NCI-H2227 (cell line): Measurements from ENCODE around the gene DYSF.

Experiments used
- DNase-seq: peaks from one replicate; lab custom pipeline; 2025; ENCODE audit not compliant: unreplicated experiment; lab: John Stamatoyannopoulos, UW

Gene DYSF

DNA sequence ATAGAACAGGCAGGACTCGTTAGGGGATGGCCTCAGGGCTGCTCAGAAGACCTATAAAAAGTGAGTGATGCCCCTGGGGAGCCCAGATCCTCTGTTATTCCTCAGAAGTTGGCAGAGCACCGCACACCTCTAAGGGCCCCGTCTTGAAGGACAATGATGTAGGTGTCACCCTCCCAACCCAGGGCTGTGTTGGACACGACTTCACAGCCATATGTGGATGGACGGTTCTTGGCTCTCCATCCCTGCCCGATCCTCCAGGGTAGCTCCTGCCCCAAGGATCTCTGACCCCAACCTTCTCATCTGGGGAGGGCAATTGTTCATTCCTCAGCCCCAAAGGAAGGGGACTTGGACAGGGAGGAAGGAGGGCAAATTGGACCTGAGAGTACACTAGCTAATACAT, 246.1 kb downstream of the DYSF start:
- DNase-seq, result no peak

DNA sequence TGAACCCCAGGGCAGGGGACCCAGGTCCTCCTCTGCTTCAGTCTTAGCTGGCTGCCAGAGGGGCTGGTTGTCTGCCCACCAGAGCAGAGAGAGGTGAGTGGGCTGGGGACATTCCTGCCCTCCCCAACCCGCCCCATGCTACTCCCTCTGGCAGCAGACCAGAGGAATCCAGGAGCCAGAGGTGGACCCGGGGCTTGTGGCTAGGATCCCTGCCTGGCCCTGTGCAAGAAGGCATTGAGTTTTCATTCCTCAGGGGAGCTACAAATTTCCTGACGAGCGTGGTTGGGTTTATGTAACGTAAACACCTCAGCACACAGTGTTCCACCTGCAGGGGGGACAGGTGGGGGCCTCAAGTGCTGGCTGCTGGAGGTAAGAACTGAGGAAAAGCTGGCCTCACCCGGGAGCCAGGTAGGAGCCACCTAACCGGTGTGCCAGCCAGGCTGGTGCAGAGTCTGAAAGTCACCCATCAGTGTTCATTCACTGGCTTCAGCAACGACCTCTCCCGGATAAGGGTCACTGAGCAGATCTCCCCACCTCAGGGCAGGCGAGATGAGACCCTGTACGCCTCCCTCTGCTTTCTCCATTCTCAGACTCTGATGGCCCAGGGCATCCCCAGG, 246.8 kb downstream of the DYSF start:
- DNase-seq, result no peak

DNA sequence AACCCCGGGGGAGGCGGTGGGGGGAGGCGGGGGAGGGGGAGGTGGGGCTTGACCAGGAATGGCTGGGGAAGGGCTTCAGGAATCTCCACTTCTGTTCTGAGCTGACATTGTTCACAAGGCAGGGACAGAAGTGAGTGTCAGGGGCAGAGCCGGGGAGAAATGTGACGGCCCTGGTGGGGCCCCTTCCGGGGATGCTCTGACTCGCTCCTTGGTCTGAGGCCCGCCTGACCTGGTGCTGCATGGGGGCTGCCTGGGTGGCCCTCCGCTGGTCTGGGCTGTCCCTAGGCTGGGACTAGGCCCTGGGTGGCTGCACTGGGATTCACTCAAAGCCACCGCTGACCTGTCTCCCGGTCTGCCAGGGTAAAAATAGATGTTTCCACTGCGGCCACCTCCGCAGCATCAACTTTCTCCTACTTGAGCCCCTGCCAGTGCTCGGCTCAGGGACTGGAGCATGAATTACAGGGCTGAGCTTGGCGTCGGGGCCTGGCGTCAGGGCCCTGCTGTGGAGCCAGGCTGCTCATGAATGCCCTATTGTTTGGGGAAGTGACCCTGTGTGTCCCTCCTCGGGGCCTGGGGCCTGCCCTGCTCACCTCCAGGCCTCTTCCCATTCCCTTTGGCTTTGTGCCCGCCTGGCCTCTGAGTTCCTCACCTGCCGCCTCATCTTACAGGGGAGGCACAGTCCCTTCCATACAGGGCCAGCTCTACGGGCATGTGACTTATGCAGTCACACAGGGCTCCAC, 247.5 kb downstream of the DYSF start:
- DNase-seq, result no peak

DNA sequence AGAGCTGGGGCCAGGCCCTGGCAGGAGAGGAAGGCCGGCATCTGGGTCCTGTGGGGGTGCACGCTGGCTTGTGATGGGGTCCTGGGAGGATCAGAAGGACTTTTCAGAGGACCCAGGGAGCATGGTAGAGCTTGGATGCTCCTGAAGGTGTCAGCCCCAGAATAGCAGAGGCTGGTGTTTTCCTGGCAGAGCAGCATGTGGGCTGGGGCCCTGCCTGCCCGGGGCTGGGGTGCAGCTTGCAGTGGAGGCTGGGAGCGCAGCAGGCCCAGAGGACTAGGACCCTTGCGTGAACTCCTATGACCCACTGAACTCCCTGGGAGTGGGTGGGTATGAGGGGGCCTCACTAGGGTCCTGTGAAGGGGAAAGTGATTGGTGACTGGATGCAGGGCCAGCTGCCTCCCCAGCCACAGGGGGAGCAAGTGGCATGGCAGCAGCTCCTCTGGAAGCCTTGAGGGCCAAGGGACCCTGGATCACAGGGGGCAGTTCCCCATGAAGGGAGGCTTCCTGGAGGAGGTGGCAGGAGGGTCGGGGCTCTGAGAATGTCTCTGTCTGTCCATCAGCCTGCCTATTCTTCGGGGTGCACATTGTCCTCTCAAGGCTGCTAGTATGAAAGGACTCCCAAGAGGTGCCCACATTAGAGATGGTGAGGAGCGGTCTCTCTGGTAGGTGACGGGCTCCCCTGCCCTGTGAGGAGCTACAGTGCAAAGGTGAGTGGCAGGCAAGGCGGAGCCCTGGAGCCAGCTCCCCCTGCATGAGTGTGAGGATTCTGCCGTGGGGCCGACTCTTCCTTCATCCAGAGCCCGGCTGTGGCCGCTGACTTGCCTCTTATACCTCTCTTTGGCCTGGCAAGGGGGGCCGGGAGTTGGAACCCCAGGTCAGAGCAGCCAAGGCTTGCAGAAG, 249.0 kb downstream of the DYSF start:
- no peak for DNase-seq

DNA sequence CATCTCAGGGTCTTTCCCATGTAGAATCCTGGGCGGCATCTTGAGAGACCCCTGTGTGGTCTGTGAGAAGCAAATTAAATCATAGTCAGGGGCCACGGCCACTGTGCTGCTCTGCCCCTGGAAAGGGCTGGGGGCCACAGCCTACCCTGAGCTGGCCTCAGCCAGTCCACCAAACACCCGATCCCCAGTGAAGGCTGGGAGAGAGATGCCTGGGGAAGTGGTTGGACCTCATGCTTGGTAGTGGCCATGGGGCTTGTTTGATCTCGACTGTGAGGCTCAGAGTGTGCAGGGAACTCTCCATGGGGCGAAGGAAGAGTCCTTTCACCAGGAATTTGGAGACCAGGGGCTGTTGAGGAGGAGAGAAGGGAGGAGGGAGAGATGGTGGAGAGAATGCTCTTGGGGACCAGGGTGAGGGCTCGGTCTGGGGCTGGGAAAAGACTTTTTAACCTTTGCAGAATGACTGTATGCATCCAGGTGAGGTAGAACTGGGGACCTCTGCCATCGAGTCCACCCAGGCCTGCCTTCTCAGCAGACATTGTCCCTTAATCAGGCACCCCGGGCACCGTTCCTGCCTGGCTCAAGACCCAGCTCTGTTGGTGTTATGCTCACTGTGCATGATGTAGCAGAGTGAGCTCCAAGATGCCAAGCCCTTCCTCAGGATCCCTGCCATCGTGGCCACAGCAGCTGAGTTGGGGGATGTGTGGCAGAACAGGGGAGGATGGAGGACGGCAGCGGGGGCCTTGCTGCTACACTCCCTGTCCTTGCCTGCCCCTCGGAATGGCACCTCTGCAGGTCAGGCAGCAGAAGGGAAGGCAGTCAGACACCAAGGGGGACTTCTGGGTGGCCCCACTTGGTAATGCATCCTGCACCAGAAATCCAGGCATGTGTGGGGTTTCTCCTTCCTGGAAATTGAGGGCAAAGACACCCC, 249.9 kb downstream of the DYSF start:
- no peak for DNase-seq

DNA sequence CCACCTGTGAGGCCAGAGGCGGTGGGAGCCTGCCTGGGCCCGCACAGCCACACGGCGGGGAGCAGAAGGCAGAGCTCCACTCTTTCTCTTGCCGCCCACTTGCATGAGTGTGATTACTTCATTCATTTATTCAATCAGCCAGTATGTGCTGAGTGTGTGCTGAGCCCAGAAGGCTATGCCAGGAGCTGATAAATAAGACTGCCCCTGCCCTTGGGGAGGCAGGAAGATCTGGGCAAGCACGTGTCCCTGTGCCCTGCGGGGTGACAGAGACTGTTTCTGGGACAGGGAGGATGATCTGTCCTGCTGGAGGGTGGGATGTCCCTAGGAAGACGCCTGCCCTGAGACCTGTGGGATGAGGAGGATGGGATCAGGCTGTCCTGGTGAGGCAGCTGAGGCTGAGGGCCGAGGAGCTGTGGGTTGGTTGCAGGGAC, 250.8 kb downstream of the DYSF start:
- no peak for DNase-seq

DNA sequence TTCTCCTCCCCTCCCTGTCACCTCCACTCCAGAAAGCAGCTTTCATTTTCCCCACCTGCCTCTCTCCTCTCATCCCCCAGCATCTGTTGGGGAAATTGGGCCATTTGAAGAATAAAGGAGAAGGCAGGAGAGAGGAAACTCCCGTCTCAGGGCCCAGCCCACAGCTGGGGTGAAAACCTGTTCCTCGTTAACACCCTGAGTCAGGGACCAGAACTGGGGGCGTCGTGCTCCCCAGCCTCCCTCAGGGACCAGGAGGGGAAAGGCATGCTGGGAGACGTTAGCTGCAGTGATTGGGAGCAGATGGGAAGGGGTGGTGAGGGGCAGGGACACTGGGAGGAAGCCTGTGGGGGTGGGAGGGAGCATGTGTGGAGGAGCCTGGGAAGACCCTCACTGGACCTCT, 251.3 kb downstream of the DYSF start:
- DNase-seq, result no peak

DNA sequence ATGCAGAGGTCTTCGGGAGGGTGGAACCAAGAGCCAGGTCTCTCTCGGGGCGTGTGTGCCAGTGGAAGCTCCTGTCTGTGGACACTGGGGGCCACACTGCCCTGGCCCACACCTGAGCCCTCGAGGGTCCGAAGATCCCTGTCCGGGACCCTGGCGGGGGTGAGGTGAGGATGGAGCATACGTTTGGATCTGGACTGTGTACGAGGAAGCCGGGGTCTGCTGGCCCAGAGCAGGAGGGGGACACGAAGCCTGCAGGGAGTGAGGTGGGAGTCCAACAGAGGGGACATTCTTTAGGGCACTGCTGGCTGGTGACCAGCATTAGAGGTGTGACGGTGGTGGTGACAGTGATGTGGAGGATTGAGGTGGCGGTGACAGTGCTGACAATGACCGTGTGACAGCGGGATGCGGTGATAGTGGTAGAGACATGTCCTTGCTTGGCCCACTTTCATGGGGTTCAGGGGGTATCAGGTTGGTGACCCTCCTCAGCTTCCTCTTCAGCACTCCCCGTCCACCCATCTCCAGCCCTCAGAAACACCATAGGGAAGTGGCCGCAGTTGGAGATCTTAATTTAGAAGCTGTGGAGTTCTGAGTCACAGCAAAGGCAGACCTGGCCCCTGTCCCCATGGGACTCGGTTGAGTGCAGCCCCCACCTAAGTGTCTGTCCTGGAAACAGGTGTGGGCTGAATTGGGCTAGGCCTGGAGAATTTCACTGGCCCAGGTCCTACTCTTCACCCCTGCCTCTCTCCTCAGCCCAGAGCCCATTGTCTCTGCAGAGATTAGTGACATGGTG, 252.0 kb downstream of the DYSF start:
- no peak for DNase-seq

DNA sequence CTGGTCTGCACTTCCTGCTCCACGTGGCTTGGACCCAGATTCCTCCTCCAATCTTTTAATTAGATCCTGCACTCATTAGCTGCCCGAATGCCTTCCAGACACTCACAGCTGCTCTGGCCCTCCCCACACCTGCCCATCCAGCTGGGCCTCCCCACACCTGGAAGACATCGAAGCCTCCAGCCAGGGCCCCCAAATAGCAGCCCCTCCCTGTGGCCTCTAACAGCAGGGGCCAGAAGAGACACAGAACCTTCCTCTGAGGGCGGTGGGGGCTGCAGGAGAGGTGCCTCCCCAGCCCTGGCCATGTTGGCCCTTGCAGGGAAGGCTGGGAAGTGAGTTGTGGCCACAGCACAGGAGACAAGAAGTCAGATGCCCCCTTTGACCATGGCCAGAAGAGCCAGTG, 252.8 kb downstream of the DYSF start:
- no peak for DNase-seq

DNA sequence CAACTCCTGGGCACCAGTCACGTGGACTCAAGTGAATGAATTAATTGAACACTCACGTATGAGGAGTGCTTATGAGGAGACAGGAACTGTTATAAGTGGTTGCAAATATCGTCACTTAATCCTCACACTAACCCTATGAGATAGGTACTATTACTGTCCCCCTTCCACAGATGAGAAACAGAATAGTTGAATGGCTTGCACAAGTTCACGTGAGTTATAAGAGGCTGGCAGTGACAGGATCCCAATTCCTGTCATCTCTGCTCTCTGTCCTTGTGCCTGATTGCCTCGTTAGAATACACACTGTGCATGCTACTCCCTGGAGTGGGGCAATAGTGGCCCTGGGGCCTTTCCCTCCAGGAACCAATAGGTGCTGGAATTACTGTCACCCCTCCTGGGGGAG, 253.5 kb downstream of the DYSF start:
- no peak for DNase-seq

DNA sequence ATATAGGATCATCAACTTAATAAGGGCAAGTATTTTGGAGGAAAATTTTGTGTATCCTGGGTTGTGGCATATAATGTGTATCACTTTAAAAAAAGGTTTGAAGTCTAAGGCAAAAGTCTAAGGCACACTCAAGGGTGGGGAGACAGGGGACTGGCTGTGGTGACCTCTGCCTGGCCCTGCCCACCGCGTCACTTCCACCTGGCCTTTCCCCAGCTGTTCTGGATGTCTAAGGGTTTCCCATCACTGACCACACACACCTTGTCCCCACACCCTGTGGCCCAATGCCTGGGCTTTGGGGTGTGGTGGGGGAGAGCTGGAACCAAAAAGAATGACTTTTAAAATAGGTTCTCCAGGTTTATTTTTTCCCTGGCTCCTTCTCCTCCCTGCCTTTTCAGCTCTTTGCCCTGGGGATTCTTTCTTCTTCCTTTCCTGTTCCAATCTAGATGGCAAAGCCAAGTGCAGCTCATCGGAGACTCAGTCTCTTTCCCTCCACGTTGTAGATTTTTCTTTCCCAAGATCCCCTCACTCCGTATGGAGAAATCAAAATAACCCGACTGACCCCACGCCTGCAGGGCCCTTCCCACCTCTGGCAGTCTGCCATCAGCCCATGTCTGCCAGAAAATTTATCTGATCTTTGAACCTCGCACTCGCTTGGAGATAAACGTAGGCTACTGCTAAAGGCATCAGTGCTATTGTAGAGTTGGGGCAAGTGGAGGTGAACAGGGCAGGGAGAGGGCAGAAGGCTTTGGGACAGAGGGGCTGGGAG, 257.2 kb downstream of the DYSF start:
- DNase-seq, result peak; percentile 58

DNA sequence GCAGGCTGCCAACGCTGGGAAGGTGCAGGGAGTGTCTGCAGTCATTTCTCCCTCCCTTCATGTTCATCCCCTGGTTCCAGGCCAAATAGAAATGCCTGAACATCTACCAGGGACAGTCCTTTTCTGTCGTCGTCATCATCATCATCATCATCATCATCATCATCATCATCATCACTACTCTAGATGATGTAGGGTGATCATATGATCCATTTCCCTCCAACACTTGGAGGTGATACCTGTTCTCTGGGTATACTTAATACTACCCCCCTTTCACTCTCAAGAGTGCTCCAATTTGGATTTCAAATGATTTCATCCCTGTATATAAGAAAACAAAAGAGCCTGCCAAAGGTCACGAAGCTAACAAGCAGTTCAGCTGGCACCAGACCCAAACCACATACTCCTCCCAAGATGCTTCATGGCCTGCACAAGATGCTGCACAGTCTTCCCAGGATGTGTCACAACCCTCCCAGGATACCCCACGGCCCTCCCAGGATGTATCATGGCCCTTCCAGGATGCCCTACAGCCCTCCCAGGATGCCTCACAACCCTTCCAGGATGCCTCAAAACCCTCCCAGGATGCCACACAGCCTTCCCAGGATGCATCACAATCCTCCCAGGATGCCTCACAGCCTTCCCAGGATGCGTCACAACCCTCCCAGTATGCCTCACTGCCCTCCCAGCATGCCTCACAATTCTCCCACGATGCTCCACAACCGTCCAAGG, 257.9 kb downstream of the DYSF start:
- no peak for DNase-seq

DNA sequence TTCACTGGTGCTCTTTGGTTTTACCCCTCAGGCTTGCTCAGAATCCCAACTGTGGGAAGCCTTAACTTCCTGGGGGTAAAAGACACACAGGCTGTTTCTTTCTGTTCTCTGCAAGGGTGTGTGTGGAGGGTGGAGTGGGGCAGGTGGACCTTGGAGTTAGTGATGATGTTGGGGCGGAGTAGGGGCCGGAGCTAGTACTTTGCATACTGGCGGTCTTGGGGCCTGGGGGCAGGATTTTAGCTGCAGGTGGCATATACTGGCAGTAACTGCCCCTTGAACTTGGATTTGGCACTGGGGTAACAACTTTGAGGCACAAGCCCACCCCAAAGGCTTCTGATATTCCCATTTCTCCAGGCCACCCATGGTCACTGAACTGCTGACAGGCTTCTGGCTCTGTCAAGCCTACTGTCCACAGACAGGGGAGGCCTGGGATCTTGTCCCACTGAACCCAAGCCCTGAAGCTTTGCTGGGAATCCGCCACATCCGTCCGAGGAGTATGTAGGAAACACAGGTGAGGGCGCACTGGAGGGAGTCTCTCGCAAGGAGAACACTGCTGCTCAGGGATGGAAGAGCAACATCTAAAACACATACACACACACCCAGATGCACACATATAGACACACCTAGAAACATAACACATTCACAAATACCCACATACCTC, 258.9 kb downstream of the DYSF start:
- no peak for DNase-seq

DNA sequence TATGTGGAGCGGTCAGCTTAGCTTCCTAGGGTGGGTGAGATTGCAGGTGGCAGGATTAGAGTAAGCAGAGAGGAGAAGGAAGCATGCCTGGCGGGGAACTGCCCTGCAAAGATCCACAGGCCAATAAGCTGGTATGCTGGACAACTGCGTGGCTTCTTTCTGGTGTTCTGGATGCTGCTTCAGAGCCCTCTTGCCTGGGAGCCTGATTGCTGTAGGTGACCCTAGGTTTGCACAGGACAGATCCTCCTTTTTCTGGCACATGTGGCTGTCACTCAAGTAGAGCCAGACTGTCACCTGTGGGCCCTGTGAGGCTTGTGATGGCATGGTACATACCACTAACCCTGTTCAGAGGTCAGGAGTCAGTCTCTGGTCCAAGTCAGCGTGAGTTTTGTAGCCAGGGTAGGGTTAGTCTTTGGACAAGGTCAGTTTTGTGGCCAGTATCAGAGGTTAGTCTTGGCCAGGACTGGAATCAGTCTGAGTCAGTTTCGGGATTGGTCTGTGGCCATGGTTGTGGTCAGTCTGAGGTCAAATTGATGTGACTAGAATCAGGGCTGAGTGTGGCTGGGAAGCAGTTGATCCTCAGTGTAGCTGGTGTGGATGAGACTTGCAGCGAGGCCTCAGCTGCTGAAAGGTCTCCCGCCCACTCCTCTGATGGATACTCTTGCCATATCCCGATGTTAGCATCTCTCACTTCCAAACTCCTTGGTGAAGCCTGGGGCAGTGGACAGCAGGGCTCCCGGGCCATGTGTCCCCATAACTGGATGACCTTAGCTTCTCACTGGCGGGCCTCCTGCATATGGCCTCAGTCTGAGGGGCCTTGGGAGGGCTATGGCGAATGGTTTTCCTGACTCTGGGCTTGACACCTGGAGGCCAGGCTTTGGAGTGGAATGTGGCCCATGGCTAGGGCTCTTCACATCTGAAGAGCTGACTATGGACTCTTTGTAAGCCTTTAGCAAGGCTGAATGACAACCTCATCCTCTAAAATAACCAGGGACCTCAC, 260.5 kb downstream of the DYSF start:
- DNase-seq, result no peak

DNA sequence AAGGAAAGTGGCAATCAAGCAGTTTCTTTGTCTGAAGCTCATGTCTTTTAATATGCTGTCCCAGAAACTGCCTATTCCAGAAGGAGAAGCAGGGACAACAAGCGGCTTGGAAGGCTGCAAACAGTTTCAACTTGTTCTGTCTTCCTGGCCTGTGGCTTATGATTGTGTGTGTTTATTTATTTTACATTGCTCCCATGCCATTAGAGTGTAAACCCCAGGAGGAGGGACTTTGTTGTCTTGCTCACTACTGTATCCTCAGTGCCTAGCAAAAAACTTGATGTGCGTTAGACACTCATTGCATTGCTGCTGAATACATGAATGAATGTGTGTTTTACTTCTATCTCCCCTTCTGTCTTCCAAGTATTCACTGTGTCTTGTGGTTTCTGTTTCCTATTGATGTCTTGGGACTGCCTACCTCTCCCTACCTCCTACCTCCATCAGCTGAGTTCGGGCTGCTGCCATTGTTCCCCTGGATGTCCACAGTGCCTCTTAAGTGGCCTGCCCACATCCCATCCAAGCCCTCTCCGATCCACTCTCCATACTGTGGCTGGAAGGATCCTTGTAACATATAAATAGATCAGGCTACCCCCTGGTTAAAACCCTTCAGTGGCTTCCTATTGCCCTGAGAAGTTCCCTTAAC, 261.4 kb downstream of the DYSF start:
- no peak for DNase-seq

DNA sequence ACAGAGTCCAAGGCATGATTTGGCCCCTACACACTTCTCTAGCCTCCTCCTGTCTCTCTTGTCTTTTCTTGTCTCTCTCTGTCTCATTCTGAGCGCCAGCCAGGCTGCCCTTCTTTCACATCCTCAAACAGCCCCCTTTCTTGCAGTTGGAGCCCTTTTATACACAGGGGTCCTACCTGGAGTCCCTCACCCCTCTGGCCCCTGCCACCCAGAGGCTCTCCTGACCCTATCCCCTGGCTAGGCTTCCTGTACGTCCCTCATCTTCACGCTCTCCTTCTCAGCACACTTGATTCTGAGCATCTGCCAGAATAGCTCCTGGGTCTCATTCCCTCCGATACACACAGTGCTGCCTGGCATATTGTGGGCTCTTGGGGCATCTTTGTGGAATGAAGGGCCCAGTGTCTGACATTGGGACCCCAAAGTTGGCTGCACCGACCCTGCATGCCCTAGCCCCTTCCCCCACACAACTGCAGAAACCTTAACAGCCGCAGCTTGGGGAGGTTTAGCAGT, 261.9 kb downstream of the DYSF start:
- no peak for DNase-seq
